CD4-positive, alpha-beta T cell treated with Interleukin-6 for 4 hours (primary cell): ENCODE data around the gene ZNF684.
"Not testable (repeated sequence)": the region's sequence is repeated elsewhere in the genome, so short reads cannot be mapped to it uniquely, and the experiment has no call there.

Experiments
- DNase-seq: peaks from one replicate; pipeline ENCODE4 v3.0.0-alpha.2; 2020; ENCODE audit warnings: mixed read lengths

The ZNF684 gene

GRCh38 chr1:40531381-40532061, at the start of gene ZNF684:
Gene ZNF684 (plus strand): TSS chr1:40531637. CDS start chr1:40533167, 1,530 bp downstream.
- peak; percentile 88 for DNase-seq

- DNase-seq: no peak
Measured at GRCh38 chr1:40495315-40495903, 36.0 kb upstream of the ZNF684 start.

GRCh38 chr1:40502651-40503050, 28.8 kb upstream of the ZNF684 start:
- not testable (repeated sequence) for DNase-seq

- no peak for DNase-seq
Measured at GRCh38 chr1:40507973-40508372, 23.5 kb upstream of the ZNF684 start.

GRCh38 chr1:40508375-40509341, 22.8 kb upstream of the ZNF684 start, which contains the start of gene EXO5:
Gene EXO5 (plus strand): TSS chr1:40508767. CDS start chr1:40514545, 5,778 bp downstream.
- DNase-seq: peak; percentile 85

- DNase-seq: no peak
Measured at GRCh38 chr1:40519517-40519916, 11.9 kb upstream of the ZNF684 start.

GRCh38 chr1:40530735-40531380, 579 bp upstream of the ZNF684 start:
- DNase-seq: no peak

- no peak for DNase-seq
Measured at GRCh38 chr1:40532062-40532389, 589 bp downstream of the ZNF684 start.

- DNase-seq: peak; percentile 26
Measured at GRCh38 chr1:40532844-40533424, 1.5 kb downstream of the ZNF684 start.

GRCh38 chr1:40534589-40534988, 3.2 kb downstream of the ZNF684 start:
- no peak for DNase-seq

- DNase-seq: no peak
Measured at GRCh38 chr1:40535732-40536131, 4.3 kb downstream of the ZNF684 start.

- DNase-seq: no peak
Measured at GRCh38 chr1:40539338-40539737, 7.9 kb downstream of the ZNF684 start.

GRCh38 chr1:40546957-40547356, 15.5 kb downstream of the ZNF684 start:
- no peak for DNase-seq

- DNase-seq: no peak
Measured at GRCh38 chr1:40553017-40553416, 21.6 kb downstream of the ZNF684 start.

GRCh38 chr1:40554807-40555206, 23.4 kb downstream of the ZNF684 start:
- DNase-seq: not testable (repeated sequence)

GRCh38 chr1:40556121-40556520, 24.7 kb downstream of the ZNF684 start:
- DNase-seq: no peak

GRCh38 chr1:40558241-40558640, 26.8 kb downstream of the ZNF684 start:
- not testable (repeated sequence) for DNase-seq

- DNase-seq: no peak
Measured at GRCh38 chr1:40562185-40562584, 30.7 kb downstream of the ZNF684 start.

- no peak for DNase-seq
Measured at GRCh38 chr1:40563266-40563665, 31.8 kb downstream of the ZNF684 start.

- no peak for DNase-seq
Measured at GRCh38 chr1:40564506-40564905, 33.1 kb downstream of the ZNF684 start.

GRCh38 chr1:40564913-40565312, 33.5 kb downstream of the ZNF684 start:
- DNase-seq: no peak

GRCh38 chr1:40567825-40568224, 36.4 kb downstream of the ZNF684 start:
- DNase-seq: no peak

GRCh38 chr1:40574805-40575204, 43.4 kb downstream of the ZNF684 start:
- not testable (repeated sequence) for DNase-seq
